ENCODE results near the gene MYO1F. TPM values are rescaled to one million over a fixed set of nuclear protein-coding genes. Genes with fewer than 3 reads are reported as not detected.

Gene MYO1F
- total RNA-seq, 1 experiment from 2014 or later, result 0.16 TPM

DNA sequence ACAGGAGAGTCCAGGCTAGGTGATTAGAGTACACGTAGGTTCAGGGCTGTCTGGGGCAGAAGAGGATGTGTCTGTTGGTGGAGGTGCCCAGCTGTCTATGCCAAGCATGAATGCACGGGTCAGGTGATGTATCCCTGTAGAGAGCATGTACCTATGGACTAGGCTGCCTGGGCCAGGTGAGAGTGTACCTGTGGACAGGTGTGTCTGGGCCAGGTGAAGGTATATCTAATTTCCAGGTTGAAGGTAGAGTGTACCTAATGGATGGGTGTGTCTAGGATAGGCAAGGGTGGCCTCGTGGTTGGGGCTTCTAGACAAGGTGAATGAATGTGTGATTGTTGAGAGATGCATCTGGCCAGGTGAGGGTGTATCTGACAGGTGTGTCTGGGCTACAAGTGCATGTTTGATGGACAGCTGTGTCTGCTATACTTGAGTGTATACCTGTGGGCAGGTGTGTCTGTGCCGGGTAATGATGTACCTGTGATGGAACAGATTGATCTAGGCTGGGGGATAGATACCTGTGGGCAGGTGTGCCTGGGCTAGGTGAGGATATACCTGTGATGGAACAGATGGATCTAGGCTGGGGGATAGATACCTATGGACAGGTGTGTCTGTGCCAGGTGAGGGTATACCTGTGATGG lies 47.8 kb downstream of the MYO1F start:
- TF ChIP-seq CTCF (IDR thresholded peaks at IDR 0.05; ENCODE audit: unreplicated experiment), result no peak
- POLR2A ChIA-PET, result interaction anchor here (0.7 kb wide), 1 partner anchor 1090 kb away, joined by 3 read pairs; no protein-coding TSS in a partner anchor
- no peak for DNase-seq (ENCODE audit: unreplicated experiment)
- H3K27me3 Mint-ChIP-seq (ENCODE audit: insufficient read depth, unreplicated experiment), result no peaks in the 10 kb centered on the region
- intact Hi-C loops (cut with micrococcal nuclease), result no loop called here
- no peak overlapping the region for H3K27ac Mint-ChIP-seq (ENCODE audit: low read depth, unreplicated experiment)
- no peaks in the 10 kb centered on the region for H3K36me3 Mint-ChIP-seq (ENCODE audit: insufficient read depth, unreplicated experiment)
- BruUV-seq (replicated peaks), result no TSS peak
- H3K9me3 Mint-ChIP-seq (ENCODE audit: unreplicated experiment), result no peaks in the 10 kb centered on the region
- no peaks in the 10 kb centered on the region for H3K4me1 Mint-ChIP-seq (ENCODE audit: insufficient read depth, unreplicated experiment)
- CTCF ChIA-PET, result no interaction called here
- no peak overlapping the region for H3K4me3 Mint-ChIP-seq (ENCODE audit: unreplicated experiment)

GRCh38 chr19:8528500-8528899 lies 48.7 kb downstream of the MYO1F start:
- Mint-ChIP-seq H3K4me3 (ENCODE audit: unreplicated experiment) (no peak overlapping the region), H3K36me3 (ENCODE audit: insufficient read depth, unreplicated experiment) (no peaks in the 10 kb centered on the region), H3K4me1 (ENCODE audit: insufficient read depth, unreplicated experiment) (no peaks in the 10 kb centered on the region), H3K27ac (ENCODE audit: low read depth, unreplicated experiment) (no peak overlapping the region), H3K27me3 (ENCODE audit: insufficient read depth, unreplicated experiment) (no peaks in the 10 kb centered on the region), H3K9me3 (ENCODE audit: unreplicated experiment) (no peaks in the 10 kb centered on the region)
- intact Hi-C loops (cut with micrococcal nuclease), result no loop called here
- ChIA-PET CTCF (interaction anchor here (0.6 to 1.0 kb wide), 3 partner anchors 52 to 676 kb away, joined by 3 to 4 read pairs (median 3); no protein-coding TSS in a partner anchor), POLR2A (interaction anchor here (0.7 kb wide), 1 partner anchor 1091 kb away, joined by 3 read pairs; no protein-coding TSS in a partner anchor)
- no TSS peak for BruUV-seq (replicated peaks)
- TF ChIP-seq CTCF (IDR thresholded peaks at IDR 0.05; ENCODE audit: unreplicated experiment), result no peak
- no peak for DNase-seq (ENCODE audit: unreplicated experiment)

- no peaks in the 10 kb centered on the region for H3K27me3 Mint-ChIP-seq (ENCODE audit: insufficient read depth, unreplicated experiment)
- DNase-seq (ENCODE audit: unreplicated experiment), result peak; percentile 94
- intact Hi-C loops (cut with micrococcal nuclease), result no loop called here
- no TSS peak for BruUV-seq (replicated peaks)
- no peak for TF ChIP-seq CTCF (IDR thresholded peaks at IDR 0.05; ENCODE audit: unreplicated experiment)
- H3K27ac Mint-ChIP-seq (ENCODE audit: low read depth, unreplicated experiment), result no peak overlapping the region
- ChIA-PET CTCF (interaction anchor here (0.6 kb wide), 2 partner anchors 50 to 206 kb away, joined by 3 read pairs; no protein-coding TSS in a partner anchor), POLR2A (interaction anchor here (0.5 to 3.6 kb wide), 12 partner anchors 13 to 1301 kb away, joined by 3 to 40 read pairs (median 3); partner anchors contain the start of genes HNRNPM, UBL5 and ZNF414)
- no peaks in the 10 kb centered on the region for H3K36me3 Mint-ChIP-seq (ENCODE audit: insufficient read depth, unreplicated experiment)
- H3K9me3 Mint-ChIP-seq (ENCODE audit: unreplicated experiment), result no peaks in the 10 kb centered on the region
- H3K4me1 Mint-ChIP-seq (ENCODE audit: insufficient read depth, unreplicated experiment), result no peaks in the 10 kb centered on the region
- no peak overlapping the region for H3K4me3 Mint-ChIP-seq (ENCODE audit: unreplicated experiment)
Observed at GRCh38 chr19:8526345-8527091, 50.7 kb downstream of the MYO1F start.

DNA sequence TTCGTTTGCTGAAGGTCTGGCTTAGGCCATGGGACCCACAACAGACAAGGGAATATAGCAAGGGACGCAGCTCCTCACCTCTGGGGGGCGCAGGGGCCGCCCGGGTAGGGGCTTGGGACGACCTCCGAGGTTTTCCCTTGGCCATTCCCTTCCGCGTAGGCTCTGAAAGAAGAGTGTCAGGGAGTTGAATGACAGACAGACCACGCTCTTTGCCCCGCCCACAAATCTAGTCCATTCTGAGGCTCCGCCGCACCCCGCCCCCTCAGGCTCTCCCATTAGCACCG lies 51.9 kb downstream of the MYO1F start:
- Mint-ChIP-seq H3K9me3 (ENCODE audit: unreplicated experiment) (no peaks in the 10 kb centered on the region), H3K27me3 (ENCODE audit: insufficient read depth, unreplicated experiment) (no peaks in the 10 kb centered on the region), H3K36me3 (ENCODE audit: insufficient read depth, unreplicated experiment) (no peaks in the 10 kb centered on the region), H3K27ac (ENCODE audit: low read depth, unreplicated experiment) (no peak overlapping the region), H3K4me3 (ENCODE audit: unreplicated experiment) (no peak overlapping the region), H3K4me1 (ENCODE audit: insufficient read depth, unreplicated experiment) (no peaks in the 10 kb centered on the region)
- intact Hi-C loops (cut with micrococcal nuclease), result no loop called here
- TF ChIP-seq CTCF (IDR thresholded peaks at IDR 0.05; ENCODE audit: unreplicated experiment), result no peak
- DNase-seq (ENCODE audit: unreplicated experiment), result no peak
- POLR2A ChIA-PET, result interaction anchor here (0.6 to 3.6 kb wide), 6 partner anchors 11 to 1201 kb away, joined by 3 to 40 read pairs (median 4); partner anchors contain the start of genes HNRNPM and ZNF414
- no TSS peak for BruUV-seq (replicated peaks)
- CTCF ChIA-PET, result interaction anchor here (0.9 to 1.1 kb wide), 2 partner anchors 9 to 21 kb away, joined by 3 to 4 read pairs; no protein-coding TSS in a partner anchor

Data from MCF 10A (cell line).